ENCODE data around the gene PTCHD1. TPM values are rescaled to one million over a fixed set of nuclear protein-coding genes. Genes with fewer than 3 reads are reported as not detected.

Gene PTCHD1
- polyA plus RNA-seq (ENCODE audit: insufficient read length in 4 of 4), result under 1 TPM; 0.47 to 0.90 (median 0.78) TPM

DNA sequence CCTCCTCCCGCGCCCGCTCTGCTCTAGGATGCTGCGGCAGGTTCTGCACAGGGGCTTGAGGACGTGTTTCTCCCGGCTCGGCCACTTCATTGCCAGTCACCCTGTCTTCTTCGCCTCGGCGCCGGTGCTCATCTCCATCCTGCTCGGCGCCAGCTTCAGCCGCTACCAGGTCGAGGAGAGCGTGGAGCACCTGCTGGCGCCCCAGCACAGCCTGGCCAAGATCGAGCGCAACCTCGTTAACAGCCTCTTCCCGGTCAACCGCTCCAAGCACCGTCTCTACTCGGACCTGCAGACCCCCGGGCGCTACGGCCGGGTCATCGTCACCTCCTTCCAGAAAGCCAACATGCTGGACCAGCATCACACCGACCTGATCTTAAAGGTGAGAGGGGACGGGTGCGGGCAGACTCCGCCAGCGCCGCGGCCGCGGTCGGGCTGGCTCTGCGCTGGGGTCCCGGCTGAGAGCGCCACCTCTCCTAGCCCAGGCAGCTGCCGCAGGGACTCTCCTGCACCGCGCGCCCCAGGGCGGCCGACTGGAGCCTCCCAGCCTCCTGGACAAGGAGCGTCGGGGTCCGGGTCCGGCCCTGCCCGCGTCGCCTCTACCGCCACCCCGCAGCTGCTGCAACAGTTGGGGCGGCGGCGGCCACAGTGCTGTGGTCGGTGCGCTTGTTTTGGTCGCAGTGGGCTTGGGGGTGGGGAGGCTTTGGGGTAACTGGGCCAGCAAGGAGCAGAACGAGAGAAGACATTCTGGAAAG is at the start of gene PTCHD1:
Gene PTCHD1 (plus strand): TSS at position 2 of the 752 bp plus-strand sequence. CDS start 27 bp downstream, at position 29.
- no peak for DNase-seq (ENCODE audit: low read depth in 4 of 4, low spot score in 3 of 4)

DNA sequence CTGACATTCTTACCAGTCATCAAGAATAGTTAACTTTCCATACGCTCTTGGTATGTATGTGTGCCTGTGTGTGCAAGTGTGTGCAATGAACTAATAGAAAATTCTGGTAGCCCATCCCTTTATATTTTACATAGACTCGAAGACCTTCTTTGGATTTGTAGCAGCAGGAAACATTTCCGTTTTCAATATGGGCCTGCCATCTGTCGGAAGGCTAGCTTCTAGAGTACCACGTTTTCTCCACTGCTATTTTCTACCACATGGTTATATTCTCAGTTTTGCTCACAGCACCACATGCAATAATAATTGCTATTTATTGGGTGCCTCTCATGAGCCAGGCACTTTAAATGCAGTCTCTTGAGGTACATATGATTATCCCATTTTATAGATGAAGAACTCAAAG is 47.9 kb upstream of the PTCHD1 start:
- DNase-seq (ENCODE audit: low read depth in 4 of 4, low spot score in 3 of 4), result no peak

DNA sequence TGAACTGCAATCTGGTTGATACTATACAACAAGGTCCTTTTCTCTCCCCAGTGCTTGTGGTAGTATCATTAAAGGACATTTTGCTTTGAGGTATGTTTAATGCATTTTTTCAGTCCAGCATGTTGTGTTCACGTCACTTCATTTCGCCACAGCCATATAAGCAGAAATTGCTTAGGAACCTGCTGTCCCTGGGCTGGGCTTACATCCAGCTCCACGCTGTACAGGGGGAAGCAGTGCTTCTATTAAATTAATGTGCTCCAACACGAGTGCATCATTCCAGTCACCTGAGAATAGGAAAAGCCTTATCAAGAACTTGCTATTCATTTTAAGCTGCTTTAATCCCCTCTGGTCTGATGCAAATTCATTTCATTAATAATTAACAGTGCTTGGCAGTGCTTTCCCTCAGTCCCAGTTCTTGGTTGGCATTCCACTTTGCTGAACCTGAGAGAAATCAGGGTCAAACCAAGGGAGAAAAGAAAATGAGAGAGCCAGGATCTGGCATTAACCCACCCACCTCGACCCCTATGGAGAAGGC is 47.4 kb upstream of the PTCHD1 start:
- DNase-seq (ENCODE audit: low read depth in 4 of 4, low spot score in 3 of 4), result no peak

DNA sequence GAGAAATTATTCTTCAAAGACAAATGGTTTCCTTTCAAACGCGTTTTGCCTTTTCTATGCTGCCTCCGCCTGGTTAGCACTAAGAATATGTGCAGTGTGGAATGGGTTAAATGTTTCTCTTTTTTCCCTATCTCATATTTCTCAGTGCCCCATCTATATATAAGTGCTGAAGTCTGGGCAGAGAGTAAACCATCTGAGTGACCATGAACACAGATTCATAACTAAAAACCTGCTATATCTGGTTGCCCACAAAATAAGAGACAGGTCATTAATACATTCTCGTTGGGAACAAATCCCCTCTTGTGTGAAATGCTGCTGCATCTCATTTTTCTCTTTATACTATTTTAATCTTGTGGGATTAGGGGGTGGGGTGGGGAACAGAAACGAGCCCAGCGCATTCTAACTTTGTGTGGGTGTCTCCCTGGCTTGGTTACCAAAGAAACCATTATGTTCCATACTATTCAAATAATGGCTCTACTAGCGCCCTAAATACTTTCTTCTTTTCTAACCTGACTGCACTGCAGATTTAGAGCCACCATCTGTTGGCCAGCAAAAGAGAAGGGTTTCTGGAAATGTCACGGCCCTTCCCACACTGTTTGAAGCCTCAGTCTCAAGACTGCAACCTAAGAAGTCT is 42.2 kb upstream of the PTCHD1 start:
- no peak for DNase-seq (ENCODE audit: low read depth in 4 of 4, low spot score in 3 of 4)

DNA sequence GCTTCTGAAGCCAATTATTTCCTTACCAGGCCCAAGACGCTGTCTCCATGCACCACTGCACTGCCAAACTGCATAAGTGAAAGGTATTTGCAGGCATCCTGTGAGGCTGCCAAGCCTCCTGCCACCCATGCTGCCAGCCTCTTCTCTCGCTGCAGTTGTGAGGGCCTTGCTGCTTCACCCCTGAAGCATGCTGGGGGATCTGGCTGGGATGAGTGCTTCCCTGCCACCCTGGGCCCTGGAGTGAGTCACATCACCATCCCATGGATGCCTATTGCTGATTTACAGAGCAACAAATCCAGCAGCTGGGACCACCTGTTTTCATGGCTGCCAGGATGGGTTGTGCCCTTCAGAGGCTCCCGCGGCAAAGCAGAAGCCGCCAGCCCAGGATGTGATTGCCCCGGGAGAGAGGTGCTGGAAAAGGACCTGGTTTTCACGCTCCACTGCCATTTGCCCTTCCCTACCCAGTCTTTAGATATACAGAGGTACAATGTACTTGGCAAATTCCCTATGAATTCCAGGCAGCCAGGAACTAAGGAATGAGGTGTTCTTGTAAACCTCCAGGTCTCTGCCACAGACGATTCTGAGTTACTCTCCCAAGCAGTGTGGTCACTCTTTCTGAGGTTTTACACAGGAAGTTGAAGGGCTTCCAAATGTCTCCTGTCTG is 41.5 kb upstream of the PTCHD1 start:
- no peak for DNase-seq (ENCODE audit: low read depth in 4 of 4, low spot score in 3 of 4)

DNA sequence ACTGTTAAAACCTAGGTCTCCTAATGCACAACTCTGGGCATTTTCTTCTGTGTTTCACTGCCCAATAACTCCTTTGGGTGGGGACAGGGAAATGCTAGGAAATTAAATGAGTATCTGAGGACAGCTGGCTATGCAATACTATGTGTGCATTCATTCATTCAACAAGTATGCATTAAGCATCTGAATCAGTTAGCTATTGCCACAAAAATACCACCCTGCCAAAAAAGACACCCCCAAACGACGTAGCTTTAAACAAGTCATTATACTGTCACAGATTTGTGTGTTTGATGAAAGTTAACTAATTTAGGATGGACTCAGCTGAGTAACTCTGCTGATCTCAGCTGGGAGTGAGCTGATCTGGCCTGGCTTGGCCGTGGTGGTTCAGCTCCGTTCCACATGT is 29.8 kb upstream of the PTCHD1 start:
- DNase-seq (ENCODE audit: low read depth in 4 of 4, low spot score in 3 of 4), result no peak

DNA sequence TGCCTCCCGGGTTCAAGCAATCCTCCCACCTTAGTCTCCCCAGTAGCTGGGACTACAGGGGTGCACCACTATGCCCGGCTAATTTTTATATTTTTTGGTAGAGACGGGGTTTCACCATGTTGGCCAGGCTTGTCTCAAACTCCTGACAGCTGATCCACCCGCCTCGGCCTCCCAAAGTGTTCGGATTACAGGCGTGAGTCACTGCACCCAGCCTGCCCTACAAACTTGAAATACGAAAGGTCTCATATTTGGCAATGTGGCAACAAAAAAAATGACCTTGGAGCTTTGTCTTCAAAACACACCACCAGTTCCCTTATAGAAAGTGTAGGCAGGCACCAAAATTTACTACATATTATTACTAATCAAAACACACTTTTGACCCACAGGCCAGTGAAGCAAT is 22.9 kb upstream of the PTCHD1 start:
- DNase-seq (ENCODE audit: low read depth in 4 of 4, low spot score in 3 of 4), result no peak

DNA sequence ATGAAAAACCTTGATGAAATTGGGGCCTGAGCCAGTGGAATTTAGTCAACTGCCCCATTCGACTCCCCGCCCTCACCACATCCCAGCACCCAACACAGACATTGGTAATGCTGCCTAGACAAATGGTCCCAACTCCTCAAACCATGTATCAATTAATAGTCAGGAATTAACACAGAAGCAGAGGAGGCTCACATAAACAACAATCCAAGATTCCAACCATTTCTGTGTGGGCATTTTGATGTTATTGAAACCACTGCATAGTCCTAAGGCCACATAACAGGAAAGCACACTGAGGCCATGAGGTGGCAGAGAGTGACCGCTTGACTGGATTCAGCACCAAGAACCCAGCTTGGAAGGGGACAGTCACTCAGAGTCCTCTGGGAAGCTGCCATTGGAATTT is 22.5 kb upstream of the PTCHD1 start:
- DNase-seq (ENCODE audit: low read depth in 4 of 4, low spot score in 3 of 4), result no peak

DNA sequence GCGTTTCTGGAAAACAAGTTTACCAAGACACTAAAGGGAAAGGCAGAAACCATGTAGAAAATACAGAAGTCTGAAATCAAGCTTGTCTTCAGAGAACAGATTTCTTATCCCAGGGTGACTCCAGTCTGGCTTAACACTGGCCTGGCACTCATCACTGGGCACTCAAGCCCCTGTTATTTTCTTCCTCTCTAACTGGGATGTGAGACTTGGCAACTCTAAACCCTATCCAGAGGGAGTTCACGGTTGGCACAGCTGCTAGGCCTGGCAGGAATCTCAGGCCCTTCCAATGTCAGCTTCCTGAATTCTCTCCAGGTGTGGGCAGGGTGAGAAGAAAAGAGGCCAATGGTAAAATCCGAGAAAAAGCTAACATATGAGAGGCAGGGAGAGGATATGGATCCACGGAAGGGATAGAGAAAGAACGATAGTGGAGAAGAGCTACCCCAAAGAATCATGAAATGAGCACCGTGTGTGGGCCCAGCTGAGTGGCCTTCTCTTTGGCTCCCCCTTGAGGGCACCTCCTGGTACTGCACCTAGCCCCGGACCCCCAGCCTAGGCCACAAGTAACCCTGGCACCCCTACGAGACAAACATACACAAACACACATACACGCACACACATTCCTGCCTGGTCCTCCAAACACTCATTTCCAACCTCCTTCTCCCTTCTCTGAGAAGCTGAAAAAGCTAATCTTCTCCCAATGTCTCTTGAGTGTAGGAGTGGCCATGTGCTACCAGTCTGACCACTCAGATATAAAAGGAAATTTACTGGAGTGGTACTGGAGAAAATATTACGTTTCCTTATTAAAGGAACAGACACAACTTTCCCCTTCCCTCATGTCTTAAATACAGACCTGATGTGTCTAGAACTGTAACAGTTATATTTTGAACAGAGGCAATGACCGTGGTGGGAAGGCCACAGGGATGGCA is 16.6 kb upstream of the PTCHD1 start:
- no peak for DNase-seq (ENCODE audit: low read depth in 4 of 4, low spot score in 3 of 4)

DNA sequence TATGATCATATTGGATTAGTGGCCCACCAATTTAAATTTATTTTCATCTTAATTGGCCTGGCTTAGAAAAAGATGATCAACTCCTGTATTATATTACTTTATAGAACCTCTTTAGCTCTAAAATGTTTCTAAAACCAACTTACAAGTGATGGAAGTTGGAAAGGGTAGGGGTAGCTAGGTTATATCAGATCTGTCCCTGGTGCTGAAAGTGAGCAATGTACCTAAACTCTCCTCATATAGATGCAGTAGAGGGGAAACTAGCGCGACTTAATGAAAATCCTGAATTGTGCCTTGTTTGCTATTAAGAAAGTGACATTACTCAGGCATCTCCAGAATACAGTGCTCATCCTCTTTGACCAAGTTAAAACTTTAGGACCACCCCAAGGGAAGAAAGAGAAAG is 7.5 kb upstream of the PTCHD1 start:
- DNase-seq (ENCODE audit: low read depth in 4 of 4, low spot score in 3 of 4), result no peak

DNA sequence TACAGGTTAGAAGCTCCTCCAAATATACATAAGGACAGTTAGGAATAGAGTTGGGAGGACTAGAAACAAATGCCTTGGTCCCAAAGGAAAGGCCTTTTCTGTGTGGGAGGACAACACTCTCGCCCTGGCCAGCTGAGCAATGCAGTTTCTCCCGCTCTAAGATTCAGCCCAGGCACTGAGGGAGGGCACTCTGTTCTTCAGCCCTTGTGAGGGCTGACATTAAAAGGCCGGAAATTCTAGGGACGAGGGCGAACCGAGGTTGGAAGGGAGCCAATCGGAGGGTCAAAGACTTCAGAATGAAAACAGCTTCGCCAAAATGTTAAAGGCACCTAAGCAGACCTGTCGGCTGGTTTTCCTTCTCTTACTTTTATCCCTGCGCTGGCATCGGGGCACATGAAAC is 2.9 kb upstream of the PTCHD1 start:
- no peak for DNase-seq (ENCODE audit: low read depth in 4 of 4, low spot score in 3 of 4)

DNA sequence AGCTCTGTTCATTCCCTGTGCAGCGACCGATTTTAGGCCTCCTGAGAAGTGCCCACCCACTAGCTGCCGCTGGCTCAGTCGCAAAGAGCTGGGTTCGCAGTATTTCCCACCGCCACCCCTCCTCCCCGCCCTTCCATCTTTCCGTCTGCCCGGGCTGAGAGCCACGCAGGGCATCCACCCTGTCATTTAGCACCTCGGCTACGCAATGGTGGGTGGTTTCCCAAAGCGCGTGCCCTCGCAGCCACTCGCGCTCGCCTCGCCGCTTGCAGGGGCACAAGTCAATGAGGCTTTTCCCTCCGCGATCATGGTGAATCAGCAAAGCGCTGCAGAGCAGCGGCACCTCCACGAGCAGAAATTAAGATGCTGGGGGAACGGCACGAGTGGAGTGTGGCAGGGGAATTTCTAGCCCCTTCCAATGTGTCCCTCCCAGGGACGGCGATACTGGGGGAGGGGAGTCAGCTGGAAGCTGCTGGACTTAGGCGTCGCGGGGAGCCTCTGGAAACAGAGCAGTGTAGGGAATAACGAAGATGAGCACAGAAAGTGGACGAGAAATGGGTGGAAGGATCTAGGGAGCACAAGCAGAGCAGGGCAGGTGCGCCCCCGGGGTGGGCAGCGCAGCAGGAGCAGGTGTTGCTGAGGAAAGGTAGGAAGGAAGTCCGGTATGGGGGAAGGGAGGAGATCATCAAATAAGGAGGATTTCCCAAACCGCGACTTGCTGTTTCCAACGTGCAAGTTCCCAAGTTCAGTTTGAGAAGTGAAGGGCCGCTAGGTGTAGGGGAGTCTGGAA is 2.4 kb upstream of the PTCHD1 start:
- no peak for DNase-seq (ENCODE audit: low read depth in 4 of 4, low spot score in 3 of 4)

DNA sequence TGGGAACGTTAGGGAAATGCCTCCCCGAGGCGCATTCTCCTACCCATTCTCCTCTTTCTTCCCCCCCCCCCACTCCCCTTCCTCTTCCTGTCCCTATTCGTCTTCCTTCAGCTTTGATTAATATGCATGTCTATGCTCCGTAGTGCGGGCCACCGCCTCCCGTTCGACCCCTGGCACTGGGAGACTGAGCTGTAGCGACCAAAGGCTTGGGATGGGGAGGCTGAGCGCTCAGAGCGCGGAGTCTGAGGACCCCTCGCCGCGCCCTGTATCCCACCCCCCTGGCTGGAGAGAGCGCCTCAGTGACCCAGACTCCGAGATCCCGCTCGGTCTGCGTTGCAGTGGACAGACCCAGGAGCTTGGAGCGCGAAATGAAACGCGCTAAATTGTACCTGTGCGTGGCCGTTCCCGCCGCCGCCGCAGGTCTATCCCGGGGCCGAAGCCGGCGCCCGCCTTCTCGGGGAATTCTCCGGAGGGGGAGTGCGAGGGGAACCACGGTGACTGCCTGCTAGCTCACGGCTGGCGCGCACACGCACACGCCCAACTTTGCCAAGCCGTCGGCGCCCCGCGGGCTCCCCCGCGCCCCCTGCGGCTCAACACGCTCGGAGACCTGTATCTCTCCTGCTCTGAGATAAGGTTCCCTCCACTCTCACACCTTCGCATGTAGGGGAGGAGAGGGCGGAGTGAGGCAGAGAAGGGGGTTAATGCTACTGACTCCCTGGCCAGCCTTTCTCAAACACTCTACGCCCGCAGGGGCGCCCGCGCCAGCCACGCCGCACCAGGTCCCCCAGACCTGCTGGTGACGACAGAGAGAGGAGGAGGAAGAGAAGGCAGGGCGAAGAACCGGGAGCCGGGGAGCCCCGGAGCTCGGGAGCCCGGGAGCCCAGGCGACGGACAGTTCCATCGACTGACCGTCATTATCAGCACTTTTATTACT is 1.5 kb upstream of the PTCHD1 start:
- no peak for DNase-seq (ENCODE audit: low read depth in 4 of 4, low spot score in 3 of 4)

DNA sequence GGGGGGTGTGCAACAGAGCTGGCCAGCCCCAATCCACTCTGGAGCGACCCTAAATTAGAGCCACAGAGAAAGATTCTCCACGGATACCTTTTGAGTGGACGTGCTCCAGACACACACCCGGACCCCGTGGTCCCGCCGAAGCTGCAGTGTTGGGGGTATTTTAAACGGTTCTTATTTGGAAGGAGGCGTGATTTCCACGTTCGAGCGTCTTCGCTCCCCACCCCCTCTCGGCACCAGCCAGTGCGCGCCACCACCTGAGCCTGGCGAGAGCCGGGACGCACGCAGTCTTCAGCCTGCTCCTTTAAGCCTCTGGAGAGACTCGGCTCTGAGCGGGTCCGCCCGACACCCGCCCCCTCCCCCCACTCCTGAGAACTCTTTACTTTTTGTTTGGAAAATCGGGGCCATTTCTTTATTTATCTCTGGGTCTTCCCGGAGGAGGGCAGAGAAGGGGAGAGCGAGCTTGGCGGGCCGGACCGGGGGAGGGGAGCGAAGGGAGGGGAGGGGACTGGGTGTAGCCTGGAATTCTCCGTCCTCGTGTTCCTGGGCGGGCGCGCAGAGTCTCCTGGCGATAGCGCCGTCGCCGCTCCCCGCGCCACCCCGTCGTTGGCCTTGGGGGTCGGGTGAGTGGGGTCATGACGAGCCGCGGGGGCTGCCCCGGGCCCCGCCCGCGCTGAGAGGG is 668 bp upstream of the PTCHD1 start:
- no peak for DNase-seq (ENCODE audit: low read depth in 4 of 4, low spot score in 3 of 4)

DNA sequence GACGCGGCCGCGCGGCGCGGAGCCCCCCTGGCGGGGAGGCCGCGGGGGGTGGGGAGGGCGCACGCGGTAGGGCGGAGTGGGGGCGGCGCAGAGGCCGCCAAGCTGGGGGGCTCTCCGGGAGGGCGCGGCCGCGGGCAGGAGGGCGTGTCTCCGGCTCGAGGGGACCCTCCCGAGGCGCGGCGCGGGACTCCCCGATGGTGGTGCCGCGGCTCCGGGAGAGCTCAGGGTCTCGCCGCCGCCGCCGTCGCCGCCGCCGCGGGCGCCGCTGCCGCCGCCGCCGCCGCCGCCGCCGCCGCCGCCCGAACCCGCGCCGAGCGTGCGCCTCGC is 165 bp upstream of the PTCHD1 start:
- no peak for DNase-seq (ENCODE audit: low read depth in 4 of 4, low spot score in 3 of 4)

DNA sequence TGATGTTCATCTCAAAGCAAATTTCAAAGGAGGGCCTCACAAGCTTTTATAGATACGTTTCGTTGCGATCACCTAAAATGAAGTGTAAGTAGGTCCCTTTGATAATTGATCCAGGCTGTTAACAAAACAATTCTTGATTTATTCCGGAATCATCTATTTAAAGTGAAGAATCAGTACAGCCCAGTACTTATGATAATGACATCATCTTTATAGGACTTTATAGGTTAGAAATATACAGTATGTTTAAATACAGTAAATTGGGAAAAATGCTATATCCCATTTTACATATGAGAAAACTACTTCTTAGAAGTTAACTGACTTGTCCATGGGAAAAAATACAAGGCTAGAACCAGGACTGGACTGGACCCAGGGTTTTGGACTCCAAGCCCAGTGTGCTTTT is 3.7 kb downstream of the PTCHD1 start:
- no peak for DNase-seq (ENCODE audit: low read depth in 4 of 4, low spot score in 3 of 4)

DNA sequence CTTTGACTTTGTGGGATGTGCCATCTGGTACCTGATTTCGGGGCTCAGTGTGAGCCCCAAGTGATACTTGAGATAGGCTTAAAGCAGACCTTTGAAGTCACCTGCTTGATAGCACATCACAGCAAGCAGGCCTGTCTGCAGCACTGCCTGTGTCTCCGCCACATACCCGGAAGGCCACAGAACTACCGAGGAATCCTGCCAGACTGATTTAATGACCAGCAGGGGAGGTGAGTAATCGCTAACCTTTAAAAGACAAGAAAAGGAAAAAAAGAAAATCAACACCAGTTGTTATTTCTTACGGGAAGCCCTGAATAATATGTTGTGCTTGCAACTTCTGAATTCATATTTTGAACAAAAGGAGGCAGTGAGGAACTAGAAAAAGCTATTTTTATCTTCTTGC is 6.8 kb downstream of the PTCHD1 start:
- no peak for DNase-seq (ENCODE audit: low read depth in 4 of 4, low spot score in 3 of 4)

DNA sequence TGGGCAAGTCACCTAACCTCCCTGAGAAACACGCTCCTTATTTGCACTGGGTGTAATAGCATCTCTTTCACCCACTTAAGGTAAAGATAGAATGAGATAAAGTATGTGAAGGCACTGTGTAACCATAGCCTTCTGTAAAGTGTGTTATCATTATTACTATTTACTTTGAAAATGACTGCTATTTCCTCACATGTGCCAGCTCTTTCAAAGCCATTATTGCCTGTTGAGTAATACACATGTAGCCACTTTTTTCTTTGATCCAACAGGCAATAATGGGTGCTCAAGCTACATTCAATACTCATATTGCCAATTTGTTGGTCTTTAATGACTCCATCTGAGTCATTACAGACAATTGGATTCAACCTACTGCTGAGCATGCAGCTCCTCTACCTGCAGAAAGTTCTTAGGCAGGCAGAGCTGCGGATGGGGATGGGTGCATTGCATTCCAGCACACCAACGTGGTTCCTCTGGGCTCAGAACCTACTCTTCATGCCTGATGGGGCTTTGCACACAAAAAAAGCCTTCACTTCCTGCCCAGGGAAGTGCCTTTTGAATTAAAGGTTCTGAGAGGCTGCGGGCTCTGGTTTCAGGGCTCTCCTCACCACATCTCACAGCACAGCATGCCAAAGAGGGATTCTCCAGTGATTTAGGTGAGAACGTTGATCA is 9.7 kb downstream of the PTCHD1 start:
- no peak for DNase-seq (ENCODE audit: low read depth in 4 of 4, low spot score in 3 of 4)

All from right renal pelvis (tissue), 4 donors.